ENCODE data around the gene PAIP1.

- TF ChIP-seq, protein P1, sequence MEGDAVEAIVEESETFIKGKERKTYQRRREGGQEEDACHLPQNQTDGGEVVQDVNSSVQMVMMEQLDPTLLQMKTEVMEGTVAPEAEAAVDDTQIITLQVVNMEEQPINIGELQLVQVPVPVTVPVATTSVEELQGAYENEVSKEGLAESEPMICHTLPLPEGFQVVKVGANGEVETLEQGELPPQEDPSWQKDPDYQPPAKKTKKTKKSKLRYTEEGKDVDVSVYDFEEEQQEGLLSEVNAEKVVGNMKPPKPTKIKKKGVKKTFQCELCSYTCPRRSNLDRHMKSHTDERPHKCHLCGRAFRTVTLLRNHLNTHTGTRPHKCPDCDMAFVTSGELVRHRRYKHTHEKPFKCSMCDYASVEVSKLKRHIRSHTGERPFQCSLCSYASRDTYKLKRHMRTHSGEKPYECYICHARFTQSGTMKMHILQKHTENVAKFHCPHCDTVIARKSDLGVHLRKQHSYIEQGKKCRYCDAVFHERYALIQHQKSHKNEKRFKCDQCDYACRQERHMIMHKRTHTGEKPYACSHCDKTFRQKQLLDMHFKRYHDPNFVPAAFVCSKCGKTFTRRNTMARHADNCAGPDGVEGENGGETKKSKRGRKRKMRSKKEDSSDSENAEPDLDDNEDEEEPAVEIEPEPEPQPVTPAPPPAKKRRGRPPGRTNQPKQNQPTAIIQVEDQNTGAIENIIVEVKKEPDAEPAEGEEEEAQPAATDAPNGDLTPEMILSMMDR (IDR thresholded peaks at IDR 0.05): no peak
- no peak for TF ChIP-seq POLR2AphosphoS5 (IDR thresholded peaks at IDR 0.05)
Measured at GRCh38 chr5:43571237-43571636, 14.4 kb upstream of the PAIP1 start.

Data from suprapubic skin (tissue), 3 donors.